Esophagus muscularis mucosa (tissue), 4 donors: ENCODE results near the gene MAD2L1BP.

ENCODE experiments used
- EP300 ChIP-seq: sonication (generic); formaldehyde crosslinking; IDR thresholded peaks from one replicate; pipeline ENCODE4 v1.6.1; 2017; ENCODE audit warnings: antibody characterized with exemption
- POLR2A ChIP-seq: fragments of 450-650 bp; IDR thresholded peaks from one replicate; pipeline ENCODE4 v1.6.1; 2017; ENCODE audit warnings: antibody characterized with exemption, moderate library complexity, mild to moderate bottlenecking, low read depth
- TF ChIP-seq, protein P1 (sequence below), 3 experiments: fragments of 200-600 bp in 2 of 3; fragments of 450-650 bp in 1 of 3; sonication (generic) in 2 of 3; IDR thresholded peaks; one replicate each; pipeline ENCODE4 v1.5.1; 2017 to 2019; ENCODE audit warnings: antibody characterized with exemption in 3 of 3, mild to moderate bottlenecking in 2 of 3, moderate library complexity in 1 of 3

DNA sequence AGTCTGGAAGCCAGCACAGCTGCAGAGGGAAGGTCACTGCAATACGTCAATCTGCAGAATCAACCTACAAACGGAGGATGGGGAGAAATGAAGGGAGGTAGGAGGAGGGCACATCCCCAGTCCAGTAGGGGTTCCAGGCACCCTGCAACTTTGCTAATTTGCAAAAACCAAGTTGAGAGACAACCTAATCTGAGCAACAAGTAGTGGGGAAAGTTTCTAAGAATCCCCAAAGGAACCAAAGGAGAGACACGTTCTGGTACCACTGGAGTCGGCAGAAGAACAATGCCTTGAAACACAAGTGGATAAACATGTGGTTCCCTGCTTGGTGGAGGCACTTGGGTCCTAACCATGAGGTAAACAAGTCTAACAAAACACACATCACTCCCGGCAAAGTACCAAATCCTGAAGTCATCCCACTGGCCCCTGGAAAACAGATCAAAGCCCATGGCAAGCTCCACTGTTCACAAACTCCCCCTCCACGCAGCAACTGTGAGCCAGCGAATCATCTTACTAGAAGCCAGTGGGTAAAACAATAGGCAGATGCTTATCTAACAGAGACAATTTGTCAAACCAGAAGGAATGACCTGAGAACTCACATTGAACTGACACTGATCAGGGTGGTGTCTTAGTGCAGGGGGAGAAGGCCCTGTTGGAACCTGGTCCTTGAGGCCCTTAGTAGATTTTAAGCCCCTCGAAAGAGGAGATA is 47.2 kb downstream of the MAD2L1BP start:
- TF ChIP-seq, protein P1, sequence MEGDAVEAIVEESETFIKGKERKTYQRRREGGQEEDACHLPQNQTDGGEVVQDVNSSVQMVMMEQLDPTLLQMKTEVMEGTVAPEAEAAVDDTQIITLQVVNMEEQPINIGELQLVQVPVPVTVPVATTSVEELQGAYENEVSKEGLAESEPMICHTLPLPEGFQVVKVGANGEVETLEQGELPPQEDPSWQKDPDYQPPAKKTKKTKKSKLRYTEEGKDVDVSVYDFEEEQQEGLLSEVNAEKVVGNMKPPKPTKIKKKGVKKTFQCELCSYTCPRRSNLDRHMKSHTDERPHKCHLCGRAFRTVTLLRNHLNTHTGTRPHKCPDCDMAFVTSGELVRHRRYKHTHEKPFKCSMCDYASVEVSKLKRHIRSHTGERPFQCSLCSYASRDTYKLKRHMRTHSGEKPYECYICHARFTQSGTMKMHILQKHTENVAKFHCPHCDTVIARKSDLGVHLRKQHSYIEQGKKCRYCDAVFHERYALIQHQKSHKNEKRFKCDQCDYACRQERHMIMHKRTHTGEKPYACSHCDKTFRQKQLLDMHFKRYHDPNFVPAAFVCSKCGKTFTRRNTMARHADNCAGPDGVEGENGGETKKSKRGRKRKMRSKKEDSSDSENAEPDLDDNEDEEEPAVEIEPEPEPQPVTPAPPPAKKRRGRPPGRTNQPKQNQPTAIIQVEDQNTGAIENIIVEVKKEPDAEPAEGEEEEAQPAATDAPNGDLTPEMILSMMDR (IDR thresholded peaks at IDR 0.05): no peak
- TF ChIP-seq EP300: no peak
- no peak for TF ChIP-seq POLR2A
